CD4-positive, alpha-beta T cell (primary cell): ENCODE data around the gene BRD3. TPM values are rescaled to one million over a fixed set of nuclear protein-coding genes. Genes with fewer than 3 reads are reported as not detected.
A peak's percentile ranks its signal among the peaks of the same experiment; 100 is the strongest.

Experiments used
- ATAC-seq: fragments of 200-7000 bp; cut with Tn5 transposase; one replicate; pipeline ENCODE4 v1.10.0; 2022; ENCODE audit warnings: mild to moderate bottlenecking; ENCODE audit not compliant: poor library complexity
- CTCF ChIA-PET: fragments of 350-600 bp; sonication (Branson Sonifier 250); formaldehyde crosslinking; loops from one replicate; lab custom pipeline; 2021; ENCODE audit warnings: antibody characterized with exemption, inconsistent platforms; lab: Charles Lee
- POLR2A ChIA-PET: fragments of 350-600 bp; sonication (Branson Sonifier 250); formaldehyde crosslinking; loops from one replicate; lab custom pipeline; 2021; ENCODE audit warnings: antibody characterized with exemption, inconsistent platforms; lab: Charles Lee
- DNase-seq, 14 experiments: peaks; one replicate each; pipeline ENCODE4 v3.0.0-alpha.2; 2013 to 2020; ENCODE audit warnings: mixed read lengths in 2 of 14
- H3K27ac ChIP-seq, 2 donors: one replicate each; pipeline versions ENCODE4 v1.5.1 to v1.7.0; 2013; ENCODE audit warnings: low read length in 2 of 2, low read depth in 1 of 2, mild to moderate bottlenecking in 1 of 2
- H3K27me3 ChIP-seq, 2 experiments: 1 replicate in 1 of 2; 2 replicates in 1 of 2; pipeline versions ENCODE4 v1.6.1 to v1.7.0; 2013; ENCODE audit warnings: low read length in 2 of 2, control low read depth in 1 of 2, mild to moderate bottlenecking in 1 of 2, moderate library complexity in 1 of 2; ENCODE audit not compliant: insufficient read depth in 2 of 2, control insufficient read depth in 1 of 2
- H3K36me3 ChIP-seq: one replicate; pipeline ENCODE4 v1.6.1; 2013; ENCODE audit warnings: low read length, control low read depth; ENCODE audit not compliant: insufficient read depth
- H3K4me1 ChIP-seq: one replicate; pipeline ENCODE4 v1.6.1; 2013; ENCODE audit warnings: low read length, control low read depth; ENCODE audit not compliant: insufficient read depth
- H3K4me3 ChIP-seq: one replicate; pipeline ENCODE4 v1.5.1; 2013; ENCODE audit warnings: mild to moderate bottlenecking, low read length, moderate library complexity
- H3K9me3 ChIP-seq, 2 experiments: 1 replicate in 1 of 2; 2 replicates in 1 of 2; pipeline versions ENCODE4 v1.6.1 to v1.7.0; 2013; ENCODE audit warnings: low read length in 2 of 2, mild to moderate bottlenecking in 2 of 2, control low read depth in 1 of 2, moderate library complexity in 1 of 2; ENCODE audit not compliant: control insufficient read depth in 1 of 2, insufficient read depth in 1 of 2
- H3K27ac Mint-ChIP-seq: one replicate; pipeline ENCODE4 v1.8.0; 2020; ENCODE audit warnings: mixed read lengths
- H3K27me3 Mint-ChIP-seq: one replicate; pipeline ENCODE4 v1.8.0; 2021; ENCODE audit warnings: mixed read lengths
- H3K36me3 Mint-ChIP-seq: one replicate; pipeline ENCODE4 v1.8.0; 2021; ENCODE audit warnings: low read depth, mixed read lengths
- H3K4me1 Mint-ChIP-seq: one replicate; pipeline ENCODE4 v1.8.0; 2021; ENCODE audit warnings: low read depth, mixed read lengths
- H3K4me3 Mint-ChIP-seq: one replicate; pipeline ENCODE4 v1.8.0; 2020; ENCODE audit warnings: mild to moderate bottlenecking, mixed read lengths
- H3K9me3 Mint-ChIP-seq: one replicate; pipeline ENCODE4 v1.8.0; 2020; ENCODE audit warnings: mixed read lengths
- CTCF ChIP-seq: fragments of 200-600 bp; IDR thresholded peaks from one replicate; pipeline ENCODE4 v1.8.0; 2022; ENCODE audit warnings: antibody characterized with exemption, mild to moderate bottlenecking
- intact Hi-C, 2 experiments: fragments of 100-400 bp; cut with DNase I in 1 of 2; cut with micrococcal nuclease in 1 of 2; formaldehyde crosslinking; loops; one replicate each; pipeline versions ENCODE4 v1.15.1 to v1.9.0; 2023 to 2025; cut with DNase I, micrococcal nuclease
- total RNA-seq, 174 experiments: library from RNA in 2 of 174; stranded (reverse) in 2 of 174; gene quantifications; one replicate each; pipeline ENCODE4 v1.2.3 and lab custom pipeline; 2021 to 2026

BRD3 gene
- total RNA-seq, 2 experiments from 2014 or later = 26.7 to 29.0 TPM

GRCh38 chr9:134057307-134057657 is 10.5 kb downstream of the BRD3 start:
- ChIA-PET CTCF (no interaction called here), POLR2A (no interaction called here)
- DNase-seq (peak in 1 of 14 experiments; percentile 14), ATAC-seq (no peak)
- Histone ChIP-seq H3K27ac (no peak overlapping the region), H3K4me1 (peaks cover 57% of the 10 kb centered on the region), H3K9me3 (no peaks in the 10 kb centered on the region), H3K4me3 (no peak overlapping the region), H3K27me3 (no peaks in the 10 kb centered on the region), H3K36me3 (peaks cover 15% of the 10 kb centered on the region)
- TF ChIP-seq CTCF = no peak
- H3K36me3 Mint-ChIP-seq = peaks cover 8% of the 10 kb centered on the region
- no peaks in the 10 kb centered on the region for H3K9me3 Mint-ChIP-seq
- intact Hi-C loops = no loop called here
- H3K27me3 Mint-ChIP-seq = no peaks in the 10 kb centered on the region
- no peak overlapping the region for H3K27ac Mint-ChIP-seq
- peaks cover 27% of the 10 kb centered on the region for H3K4me1 Mint-ChIP-seq
- no peak overlapping the region for H3K4me3 Mint-ChIP-seq

GRCh38 chr9:134056483-134057306 is 11.1 kb downstream of the BRD3 start:
- H3K27ac ChIP-seq = no peak overlapping the region
- no peak overlapping the region for H3K4me3 Mint-ChIP-seq
- peaks cover 51% of the 10 kb centered on the region for H3K4me1 ChIP-seq
- no peak for TF ChIP-seq CTCF
- H3K4me3 ChIP-seq = no peak overlapping the region
- no peak overlapping the region for H3K27ac Mint-ChIP-seq
- H3K36me3 Mint-ChIP-seq = peaks cover 13% of the 10 kb centered on the region
- no peaks in the 10 kb centered on the region for H3K9me3 Mint-ChIP-seq
- no peaks in the 10 kb centered on the region for H3K27me3 ChIP-seq
- H3K9me3 ChIP-seq = no peaks in the 10 kb centered on the region
- ChIA-PET POLR2A (interaction anchor here (0.5 kb wide), 1 partner anchor 1096 kb away, joined by 3 read pairs; no protein-coding TSS in a partner anchor), CTCF (no interaction called here)
- intact Hi-C loops = no loop called here
- ATAC-seq (no peak), DNase-seq (peak in 1 of 14 experiments; percentile 14)
- peaks cover 18% of the 10 kb centered on the region for H3K36me3 ChIP-seq
- peaks cover 26% of the 10 kb centered on the region for H3K4me1 Mint-ChIP-seq
- no peaks in the 10 kb centered on the region for H3K27me3 Mint-ChIP-seq

GRCh38 chr9:134055981-134056461 is 11.8 kb downstream of the BRD3 start:
- CTCF ChIA-PET = no interaction called here

More at GRCh38 chr9:134055981-134056461, 11.8 kb downstream of the BRD3 start:
- POLR2A ChIA-PET = interaction anchor here (0.5 kb wide), 1 partner anchor 1095 kb away, joined by 3 read pairs; no protein-coding TSS in a partner anchor
- Mint-ChIP-seq H3K4me1 (peaks cover 25% of the 10 kb centered on the region), H3K27ac (no peak overlapping the region), H3K9me3 (no peaks in the 10 kb centered on the region), H3K27me3 (no peaks in the 10 kb centered on the region), H3K36me3 (peaks cover 20% of the 10 kb centered on the region), H3K4me3 (no peak overlapping the region)
- ATAC-seq (no peak), DNase-seq (peak in 1 of 14 experiments; percentile 18)
- Histone ChIP-seq H3K9me3 (no peaks in the 10 kb centered on the region), H3K4me3 (no peak overlapping the region), H3K27me3 (no peaks in the 10 kb centered on the region), H3K27ac (no peak overlapping the region), H3K36me3 (peaks cover 22% of the 10 kb centered on the region), H3K4me1 (peaks cover 44% of the 10 kb centered on the region)
- intact Hi-C loops = no loop called here
- no peak for TF ChIP-seq CTCF
